ENCODE results near the gene MCEE.

- TF ChIP-seq EZH2phosphoT487 (IDR thresholded peaks at IDR 0.05; ENCODE audit: insufficient read depth, low read depth): no peak
- TF ChIP-seq EZH2 (IDR thresholded peaks at IDR 0.05; ENCODE audit: insufficient read depth, poor library complexity, severe bottlenecking): no peak
Observed at GRCh38 chr2:71103809-71104208, 26.2 kb downstream of the MCEE start.
